ENCODE data around the gene OTUD6A. TPM values are rescaled to one million over a fixed set of nuclear protein-coding genes. Genes with fewer than 3 reads are reported as not detected.

OTUD6A gene
- total and polyA plus RNA-seq, 2 experiments from 2014 or later = not detected

- Histone ChIP-seq H3K27ac (no peak overlapping the region), H2AFZ (no peak overlapping the region), H3K27me3 (no peaks in the 10 kb centered on the region), H3K36me3 (replicated peaks; ENCODE audit: insufficient read depth, low read depth) (no peaks in the 10 kb centered on the region), H3K79me2 (no peaks in the 10 kb centered on the region), H3K9me3 (ENCODE audit: low read depth) (no peaks in the 10 kb centered on the region), H3K4me3 (no peak overlapping the region), H4K20me1 (ENCODE audit: insufficient read depth, poor library complexity, severe bottlenecking) (no peaks in the 10 kb centered on the region), H3K9me2 (replicated peaks; ENCODE audit: insufficient read depth) (no peaks in the 10 kb centered on the region), H3K4me1 (ENCODE audit: insufficient read depth) (no peaks in the 10 kb centered on the region), H3K4me2 (no peak overlapping the region)
- WGBS (ENCODE audit: low lambda C conversion rate, missing lambda C conversion rate) = 91% methylated on average over 2 of the region's 2 CpGs
- DNase-seq (ENCODE audit: low spot score) = no peak
- TF ChIP-seq, protein P1, sequence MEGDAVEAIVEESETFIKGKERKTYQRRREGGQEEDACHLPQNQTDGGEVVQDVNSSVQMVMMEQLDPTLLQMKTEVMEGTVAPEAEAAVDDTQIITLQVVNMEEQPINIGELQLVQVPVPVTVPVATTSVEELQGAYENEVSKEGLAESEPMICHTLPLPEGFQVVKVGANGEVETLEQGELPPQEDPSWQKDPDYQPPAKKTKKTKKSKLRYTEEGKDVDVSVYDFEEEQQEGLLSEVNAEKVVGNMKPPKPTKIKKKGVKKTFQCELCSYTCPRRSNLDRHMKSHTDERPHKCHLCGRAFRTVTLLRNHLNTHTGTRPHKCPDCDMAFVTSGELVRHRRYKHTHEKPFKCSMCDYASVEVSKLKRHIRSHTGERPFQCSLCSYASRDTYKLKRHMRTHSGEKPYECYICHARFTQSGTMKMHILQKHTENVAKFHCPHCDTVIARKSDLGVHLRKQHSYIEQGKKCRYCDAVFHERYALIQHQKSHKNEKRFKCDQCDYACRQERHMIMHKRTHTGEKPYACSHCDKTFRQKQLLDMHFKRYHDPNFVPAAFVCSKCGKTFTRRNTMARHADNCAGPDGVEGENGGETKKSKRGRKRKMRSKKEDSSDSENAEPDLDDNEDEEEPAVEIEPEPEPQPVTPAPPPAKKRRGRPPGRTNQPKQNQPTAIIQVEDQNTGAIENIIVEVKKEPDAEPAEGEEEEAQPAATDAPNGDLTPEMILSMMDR (IDR thresholded peaks at IDR 0.05; ENCODE audit: poor library complexity) = no peak
- no peak for TF ChIP-seq EZH2phosphoT487 (IDR thresholded peaks at IDR 0.05; ENCODE audit: low read depth, severe bottlenecking, unreplicated experiment)
- no peak for TF ChIP-seq EZH2 (IDR thresholded peaks at IDR 0.05; ENCODE audit: borderline replicate concordance)
Measured at GRCh38 chrX:70016513-70016912, 45.7 kb upstream of the OTUD6A start.

- H3K9me2 ChIP-seq (replicated peaks; ENCODE audit: insufficient read depth) = no peaks in the 10 kb centered on the region
- TF ChIP-seq, protein P1 (IDR thresholded peaks at IDR 0.05; ENCODE audit: poor library complexity) = no peak
- no peak for TF ChIP-seq EZH2phosphoT487 (IDR thresholded peaks at IDR 0.05; ENCODE audit: low read depth, severe bottlenecking, unreplicated experiment)
- TF ChIP-seq EZH2 (IDR thresholded peaks at IDR 0.05; ENCODE audit: borderline replicate concordance) = no peak
- H3K27ac ChIP-seq = peak overlapping the region; percentile 73
- no peak overlapping the region for H3K4me2 ChIP-seq
- 75% methylated on average over 4 of the region's 4 CpGs for WGBS (ENCODE audit: low lambda C conversion rate, missing lambda C conversion rate)
- no peaks in the 10 kb centered on the region for H3K9me3 ChIP-seq (ENCODE audit: low read depth)
- H4K20me1 ChIP-seq (ENCODE audit: insufficient read depth, poor library complexity, severe bottlenecking) = no peaks in the 10 kb centered on the region
- H2AFZ ChIP-seq = no peak overlapping the region
- no peaks in the 10 kb centered on the region for H3K79me2 ChIP-seq
- H3K27me3 ChIP-seq = no peaks in the 10 kb centered on the region
- no peaks in the 10 kb centered on the region for H3K4me1 ChIP-seq (ENCODE audit: insufficient read depth)
- H3K4me3 ChIP-seq = no peak overlapping the region
- no peak for DNase-seq (ENCODE audit: low spot score)
- no peaks in the 10 kb centered on the region for H3K36me3 ChIP-seq (replicated peaks; ENCODE audit: insufficient read depth, low read depth)
Measured at GRCh38 chrX:70022616-70023015, 39.6 kb upstream of the OTUD6A start.

DNA sequence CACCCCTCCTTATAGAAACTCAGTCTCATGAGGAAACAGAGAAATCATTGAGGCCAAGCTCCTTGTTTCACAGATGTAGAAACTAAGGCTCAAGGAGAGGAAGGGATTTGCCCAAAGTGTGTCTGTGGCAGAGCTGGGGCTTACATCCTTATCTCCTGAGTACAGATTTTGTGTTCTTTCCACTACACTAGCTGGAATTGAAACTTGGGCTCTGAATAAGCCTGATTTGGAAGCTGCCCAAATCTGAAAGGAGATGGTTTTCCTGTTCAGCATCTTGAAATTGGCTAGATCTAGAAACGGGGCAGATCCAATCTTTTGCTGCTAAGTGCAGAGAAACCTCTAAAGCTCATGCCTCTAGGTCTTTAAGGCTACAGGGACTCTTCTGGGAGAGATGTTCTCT, 36.8 kb upstream of the OTUD6A start:
- H3K27me3 ChIP-seq = no peaks in the 10 kb centered on the region
- 52% methylated on average over 1 of the region's 1 CpG for WGBS (ENCODE audit: low lambda C conversion rate, missing lambda C conversion rate)
- no peaks in the 10 kb centered on the region for H3K9me3 ChIP-seq (ENCODE audit: low read depth)
- no peaks in the 10 kb centered on the region for H4K20me1 ChIP-seq (ENCODE audit: insufficient read depth, poor library complexity, severe bottlenecking)
- H3K4me2 ChIP-seq = no peak overlapping the region
- no peak overlapping the region for H2AFZ ChIP-seq
- TF ChIP-seq EZH2phosphoT487 (IDR thresholded peaks at IDR 0.05; ENCODE audit: low read depth, severe bottlenecking, unreplicated experiment) = no peak
- TF ChIP-seq, protein P1 (IDR thresholded peaks at IDR 0.05; ENCODE audit: poor library complexity) = no peak
- TF ChIP-seq EZH2 (IDR thresholded peaks at IDR 0.05; ENCODE audit: borderline replicate concordance) = no peak
- H3K27ac ChIP-seq = no peak overlapping the region
- H3K9me2 ChIP-seq (replicated peaks; ENCODE audit: insufficient read depth) = no peaks in the 10 kb centered on the region
- H3K4me3 ChIP-seq = no peak overlapping the region
- H3K36me3 ChIP-seq (replicated peaks; ENCODE audit: insufficient read depth, low read depth) = no peaks in the 10 kb centered on the region
- H3K79me2 ChIP-seq = no peaks in the 10 kb centered on the region
- DNase-seq (ENCODE audit: low spot score) = no peak
- no peaks in the 10 kb centered on the region for H3K4me1 ChIP-seq (ENCODE audit: insufficient read depth)

Measured in hepatocyte (in vitro differentiated cells).